Transverse colon (tissue), 4 donors: Measurements from ENCODE around the gene VPS4A. TPM values are rescaled to one million over a fixed set of nuclear protein-coding genes. Genes with fewer than 3 reads are reported as not detected.

Experiments
- DNase-seq: peaks from one replicate; pipeline ENCODE4 v3.0.0-alpha.2; 2019
- H3K27ac ChIP-seq, 4 donors: fragments of 200-600 bp; sonication (generic); 2 replicates each; pipeline ENCODE4 v1.5.1; 2016 to 2018; ENCODE audit warnings: inconsistent platforms in 4 of 4
- H3K27me3 ChIP-seq: fragments of 200-600 bp; sonication (generic); 2 replicates; pipeline ENCODE4 v1.5.1; 2017; ENCODE audit warnings: inconsistent platforms
- H3K36me3 ChIP-seq, 4 donors: fragments of 200-600 bp; sonication (generic); 2 replicates each; pipeline ENCODE4 v1.5.1; 2017 to 2019; ENCODE audit warnings: inconsistent platforms in 4 of 4
- H3K4me1 ChIP-seq, 4 donors: fragments of 200-600 bp; sonication (generic); 2 replicates each; pipeline ENCODE4 v1.5.1; 2017 to 2020; ENCODE audit warnings: inconsistent platforms in 4 of 4
- H3K4me3 ChIP-seq, 4 donors: fragments of 200-600 bp; sonication (generic); 1 replicate in 1 of 4; 2 replicates in 3 of 4; pipeline versions ENCODE4 v1.5.1 to v1.6.1; 2017 to 2019; ENCODE audit warnings: inconsistent platforms in 4 of 4
- H3K9me3 ChIP-seq, 2 donors: fragments of 200-600 bp; sonication (generic); 2 replicates each; pipeline ENCODE4 v1.5.1; 2017 to 2019; ENCODE audit warnings: inconsistent platforms in 2 of 2
- EP300 ChIP-seq: sonication (generic); formaldehyde crosslinking; IDR thresholded peaks from one replicate; pipeline ENCODE4 v1.6.1; 2017; ENCODE audit warnings: antibody characterized with exemption, low read depth
- POLR2A ChIP-seq: fragments of 450-650 bp; IDR thresholded peaks from one replicate; pipeline ENCODE4 v1.6.1; 2016; ENCODE audit warnings: antibody characterized with exemption, mild to moderate bottlenecking, moderate library complexity
- POLR2AphosphoS5 ChIP-seq, 3 donors: sonication (generic); formaldehyde crosslinking; IDR thresholded peaks; one replicate each; pipeline ENCODE4 v1.6.1; 2016; ENCODE audit warnings: antibody characterized with exemption in 3 of 3
- WGBS, 2 donors: methylation state at CpG; one replicate each; pipeline ENCODE4 v1.1.5; 2018; ENCODE audit warnings: low coverage in 1 of 2; 5-methylcytosine and 5-hydroxymethylcytosine counted together
- in situ Hi-C, 4 donors: fragments of 200-750 bp; cut with MboI; loops; one replicate each; pipeline versions ENCODE4 v1.15.0 to v1.15.1; 2017; ENCODE audit warnings: low sequenced_read_pairs in 3 of 4, low pct_ligation_motif_present in 1 of 4, low pct_unique_long_range_greater_than_20kb in 1 of 4
- intact Hi-C: fragments of 100-400 bp; cut with DNase I; formaldehyde crosslinking; loops from one replicate; pipeline ENCODE4 v1.15.1; 2023; ENCODE audit warnings: low total_unique reads
- total RNA-seq, 4 donors: library from RNA; depleted of rRNA; stranded (reverse); fragments of >200 nt; gene quantifications; one replicate each; pipeline ENCODE4 v1.1.0, GENCODE V29; 2016
- TF ChIP-seq, protein P1 (sequence below), 5 experiments: fragments of 200-600 bp in 3 of 5; fragments of 450-650 bp in 2 of 5; sonication (generic) in 3 of 5; IDR thresholded peaks; 1 replicate in 2 of 5; 2 replicates in 3 of 5; pipeline ENCODE4 v1.5.1; 2016 to 2017; ENCODE audit warnings: antibody characterized with exemption in 5 of 5, inconsistent platforms in 3 of 5, mild to moderate bottlenecking in 2 of 5, moderate library complexity in 1 of 5

The VPS4A gene
- total RNA-seq, 4 donors from 2014 or later: 11.9 to 151 (median 42.7) TPM

DNA sequence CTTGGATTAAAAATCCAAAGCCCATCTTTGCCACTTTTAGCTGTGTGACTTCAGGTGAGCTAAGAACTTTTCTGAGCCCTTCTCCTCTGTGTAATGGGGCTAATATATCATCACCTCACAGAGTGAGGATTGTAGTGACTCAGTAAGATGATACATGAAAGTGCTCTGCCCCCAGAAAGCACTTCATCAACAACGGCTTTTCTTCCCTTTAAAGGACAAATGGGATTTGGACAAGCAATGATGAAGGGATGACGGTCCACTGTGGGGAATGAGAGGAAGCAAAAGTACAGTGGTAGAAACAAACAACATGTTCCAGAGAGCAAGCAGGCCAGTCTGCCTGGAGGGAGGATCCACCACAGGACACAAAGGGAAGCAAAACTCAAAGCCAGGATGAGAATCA lies 54.8 kb downstream of the VPS4A start:
- Histone ChIP-seq H3K9me3 (no peaks in the 10 kb centered on the region), H3K27ac (no peak overlapping the region), H3K4me3 (no peak overlapping the region), H3K36me3 (peaks cover 0 to 62% (median 26%) of the 10 kb centered on the region in 4 donors), H3K4me1 (no peaks in the 10 kb centered on the region), H3K27me3 (no peaks in the 10 kb centered on the region)
- 69 to 88% methylated on average over 2 of the region's 2 CpGs for WGBS, 2 donors
- no peak for TF ChIP-seq EP300
- TF ChIP-seq POLR2A: no peak
- TF ChIP-seq POLR2AphosphoS5 (IDR thresholded peaks at IDR 0.05): no peak
- TF ChIP-seq, protein P1, sequence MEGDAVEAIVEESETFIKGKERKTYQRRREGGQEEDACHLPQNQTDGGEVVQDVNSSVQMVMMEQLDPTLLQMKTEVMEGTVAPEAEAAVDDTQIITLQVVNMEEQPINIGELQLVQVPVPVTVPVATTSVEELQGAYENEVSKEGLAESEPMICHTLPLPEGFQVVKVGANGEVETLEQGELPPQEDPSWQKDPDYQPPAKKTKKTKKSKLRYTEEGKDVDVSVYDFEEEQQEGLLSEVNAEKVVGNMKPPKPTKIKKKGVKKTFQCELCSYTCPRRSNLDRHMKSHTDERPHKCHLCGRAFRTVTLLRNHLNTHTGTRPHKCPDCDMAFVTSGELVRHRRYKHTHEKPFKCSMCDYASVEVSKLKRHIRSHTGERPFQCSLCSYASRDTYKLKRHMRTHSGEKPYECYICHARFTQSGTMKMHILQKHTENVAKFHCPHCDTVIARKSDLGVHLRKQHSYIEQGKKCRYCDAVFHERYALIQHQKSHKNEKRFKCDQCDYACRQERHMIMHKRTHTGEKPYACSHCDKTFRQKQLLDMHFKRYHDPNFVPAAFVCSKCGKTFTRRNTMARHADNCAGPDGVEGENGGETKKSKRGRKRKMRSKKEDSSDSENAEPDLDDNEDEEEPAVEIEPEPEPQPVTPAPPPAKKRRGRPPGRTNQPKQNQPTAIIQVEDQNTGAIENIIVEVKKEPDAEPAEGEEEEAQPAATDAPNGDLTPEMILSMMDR (IDR thresholded peaks at IDR 0.05): no peak
- DNase-seq: no peak
- in situ Hi-C loops: no loop called here
- intact Hi-C loops: no loop called here

DNA sequence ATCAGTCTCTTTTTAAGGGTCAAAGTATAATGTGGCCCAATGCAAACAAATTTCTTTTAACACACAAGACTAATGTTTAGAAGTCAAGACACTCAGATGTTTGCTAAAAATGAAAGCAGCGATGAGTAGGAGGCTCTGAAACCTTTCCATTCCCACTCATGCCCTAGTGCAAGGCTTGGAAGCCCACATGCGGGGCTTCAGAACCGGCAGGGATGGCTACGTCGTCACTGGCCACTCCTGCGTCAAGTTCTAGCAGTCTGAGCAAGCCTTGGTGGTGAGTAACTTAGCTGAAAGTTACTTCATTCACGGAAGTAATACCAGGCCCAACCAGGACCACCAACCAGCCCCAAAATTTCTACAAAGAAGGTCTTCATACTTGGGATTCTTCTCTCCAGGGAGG lies 55.3 kb downstream of the VPS4A start:
- TF ChIP-seq, protein P1 (IDR thresholded peaks at IDR 0.05): no peak
- TF ChIP-seq POLR2A: no peak
- no peak for DNase-seq
- Histone ChIP-seq H3K4me3 (no peak overlapping the region), H3K36me3 (peaks cover 0 to 61% (median 28%) of the 10 kb centered on the region in 4 donors), H3K27me3 (no peaks in the 10 kb centered on the region), H3K9me3 (no peaks in the 10 kb centered on the region), H3K27ac (no peak overlapping the region), H3K4me1 (no peaks in the 10 kb centered on the region)
- 88 to 100% methylated on average over 2 to 7 of the region's 7 CpGs for WGBS, 2 donors
- intact Hi-C loops (no loop called here), in situ Hi-C loops (no loop called here)

DNA sequence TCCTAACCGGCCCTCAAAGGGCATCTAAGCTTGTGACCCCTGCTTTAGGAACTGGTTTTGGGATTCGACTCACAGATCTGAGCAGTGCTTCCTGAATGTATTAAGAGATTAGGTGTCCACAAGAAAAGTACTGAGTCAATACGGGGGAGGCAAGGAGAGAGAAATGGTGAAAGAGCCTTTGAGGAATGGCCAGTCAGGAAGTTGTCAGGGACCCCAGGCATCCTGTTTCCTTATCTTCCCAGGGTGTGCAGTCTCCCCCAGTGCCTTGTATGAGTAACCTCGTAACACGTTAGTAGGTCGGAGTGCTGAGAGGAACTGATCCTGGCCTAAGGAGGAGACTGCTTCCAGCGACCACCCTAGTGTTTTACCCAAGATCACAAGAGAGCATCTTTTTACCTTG lies 56.8 kb downstream of the VPS4A start:
- DNase-seq: no peak
- Histone ChIP-seq H3K4me1 (peaks cover 0 to 9% (median 4%) of the 10 kb centered on the region in 4 donors), H3K27ac (no peak overlapping the region), H3K27me3 (no peaks in the 10 kb centered on the region), H3K9me3 (no peaks in the 10 kb centered on the region), H3K36me3 (peaks cover 0 to 70% (median 31%) of the 10 kb centered on the region in 4 donors), H3K4me3 (no peak overlapping the region)
- TF ChIP-seq POLR2A: no peak
- no peak for TF ChIP-seq EP300
- TF ChIP-seq POLR2AphosphoS5 (IDR thresholded peaks at IDR 0.05): no peak
- TF ChIP-seq, protein P1 (IDR thresholded peaks at IDR 0.05): no peak
- intact Hi-C loops (no loop called here), in situ Hi-C loops (no loop called here)
- WGBS, 2 donors: 80 to 82% methylated on average over 4 to 7 of the region's 7 CpGs

DNA sequence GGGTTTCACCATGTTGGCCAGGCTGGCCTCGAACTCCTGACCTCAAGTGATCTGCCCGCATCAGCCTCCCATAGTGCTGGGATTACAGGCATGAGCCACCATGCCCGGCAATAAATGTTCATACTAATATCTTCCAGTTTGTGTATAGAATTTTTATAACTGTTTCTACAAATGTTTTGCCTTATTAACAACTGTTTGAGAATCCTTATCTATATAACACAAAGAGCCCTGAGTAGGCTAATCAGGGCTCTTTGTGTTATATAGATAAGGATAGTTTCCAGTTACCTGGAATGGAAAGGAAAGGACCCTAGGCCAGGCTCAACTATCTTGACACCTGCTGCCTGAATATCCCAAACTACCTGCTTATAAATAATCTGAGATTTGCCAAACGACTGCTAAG lies 57.7 kb downstream of the VPS4A start:
- in situ Hi-C loops: no loop called here
- H3K36me3 ChIP-seq: peaks cover 0 to 69% (median 31%) of the 10 kb centered on the region in 4 donors

More for the DNA sequence above, 57.7 kb downstream of the VPS4A start:
- TF ChIP-seq, protein P1 (IDR thresholded peaks at IDR 0.05): no peak
- TF ChIP-seq EP300 (no peak), POLR2AphosphoS5 (IDR thresholded peaks at IDR 0.05) (no peak), POLR2A (no peak)
- 94% methylated on average over 4 of the region's 4 CpGs; no CpG with 5 or more reads in 1 of the 2 donors for WGBS, 2 donors
- H3K27ac ChIP-seq: no peak overlapping the region
- H3K9me3 ChIP-seq: no peaks in the 10 kb centered on the region
- peaks cover 0 to 18% (median 7%) of the 10 kb centered on the region in 4 donors for H3K4me1 ChIP-seq
- no peak for DNase-seq
- intact Hi-C loops: no loop called here
- H3K4me3 ChIP-seq: no peak overlapping the region
- H3K27me3 ChIP-seq: no peaks in the 10 kb centered on the region
